Measurements from ENCODE around the gene CDC42EP1. TPM values are rescaled to one million over a fixed set of nuclear protein-coding genes. Genes with fewer than 3 reads are reported as not detected.

Gene CDC42EP1
- total and polyA plus RNA-seq, 2 experiments from 2014 or later, result 7.7 to 10.2 TPM

GRCh38 chr22:37568012-37568411 is 7.7 kb downstream of the CDC42EP1 start:
- no peak overlapping the region for H3K27ac ChIP-seq (ENCODE audit: low read depth)
- H3K9me3 Mint-ChIP-seq, result no peaks in the 10 kb centered on the region
- H3K36me3 Mint-ChIP-seq (ENCODE audit: low read depth), result peaks cover 8% of the 10 kb centered on the region
- H3K27me3 Mint-ChIP-seq (ENCODE audit: insufficient read depth, low read depth, poor library complexity), result peaks cover 13% of the 10 kb centered on the region
- H3K27ac Mint-ChIP-seq, result no peak overlapping the region
- peaks cover 31% of the 10 kb centered on the region for H3K4me1 ChIP-seq (ENCODE audit: insufficient read depth)
- no peak overlapping the region for H3K4me2 ChIP-seq
- H2AFZ ChIP-seq, result no peak overlapping the region
- peaks cover 12% of the 10 kb centered on the region; the same call in 1 of the 2 replicates for H3F3A ChIP-seq (replicated peaks; ENCODE audit: low read depth)
- H3K4me1 Mint-ChIP-seq, result peaks cover 45% of the 10 kb centered on the region
- no peak for TF ChIP-seq EZH2phosphoT487 (IDR thresholded peaks at IDR 0.05; ENCODE audit: unreplicated experiment)
- no peak for TF ChIP-seq NANOG (IDR thresholded peaks at IDR 0.05; ENCODE audit: borderline replicate concordance)
- no peak for TF ChIP-seq STAT1 (IDR thresholded peaks at IDR 0.05; ENCODE audit: unreplicated experiment)
- no peak for TF ChIP-seq CREB1 (CRISPR knock-in tag; IDR thresholded peaks at IDR 0.05; ENCODE audit: low read depth)
- TF ChIP-seq ETS1 (IDR thresholded peaks at IDR 0.05), result no peak
- TF ChIP-seq CTCF (conservative IDR thresholded peaks at IDR 0.05; ENCODE audit: low read depth in 2 of 2), result no peak
- TF ChIP-seq REST (IDR thresholded peaks at IDR 0.05; ENCODE audit: unreplicated experiment), result no peak
- no peak for TF ChIP-seq EZH2 (IDR thresholded peaks at IDR 0.05; ENCODE audit: low read depth, unreplicated experiment)
- no peak for TF ChIP-seq ZNF331 (CRISPR knock-in tag; IDR thresholded peaks at IDR 0.05; ENCODE audit: low read depth)
- no peak overlapping the region; the same call in 2 of the 3 replicates for H3K4me3 Mint-ChIP-seq
- H3K36me3 ChIP-seq (ENCODE audit: insufficient read depth), result no peaks in the 10 kb centered on the region
- H3K27me3 ChIP-seq (ENCODE audit: insufficient read depth), result no peaks in the 10 kb centered on the region
- no peak overlapping the region for H3K4me3 ChIP-seq
- no peaks in the 10 kb centered on the region for H3K9me2 ChIP-seq (ENCODE audit: insufficient read depth)
- peaks cover 8% of the 10 kb centered on the region; the same call in 1 of the 2 replicates for H3K79me2 ChIP-seq (replicated peaks; ENCODE audit: insufficient read depth)
- ATAC-seq (no peak), DNase-seq (ENCODE audit: low spot score) (no peak)
- no peaks in the 10 kb centered on the region for H4K20me1 ChIP-seq (replicated peaks; ENCODE audit: insufficient read depth)
